ENCODE measurements around the gene PAM16. TPM values are rescaled to one million over a fixed set of nuclear protein-coding genes. Genes with fewer than 3 reads are reported as not detected.

Gene PAM16
- total and polyA plus RNA-seq, 8 donors, result 4.7 to 218 (median 52.1) TPM

- Histone ChIP-seq H3K27ac (peak overlapping the region; percentile 3 to 93 (median 91)), H3K27me3 (peaks cover 0 to 21% (median 13%) of the 10 kb centered on the region in 3 donors), H3K4me3 (no peak overlapping the region), H3K36me3 (no peaks in the 10 kb centered on the region), H3K4me1 (peaks cover 74 to 91% (median 83%) of the 10 kb centered on the region in 4 donors), H3K9me3 (no peaks in the 10 kb centered on the region)
- 58 to 71% (median 63%) methylated on average over 23 to 37 of the region's 37 CpGs for WGBS, 5 donors
- intact Hi-C loops (cut with DNase I; ENCODE audit: low total_unique reads), result no loop called here
- peak; percentile 46 to 66 for DNase-seq
- TF ChIP-seq CTCF (IDR thresholded peaks at IDR 0.05), result no peak
- TF ChIP-seq POLR2A (IDR thresholded peaks at IDR 0.05), result no peak
- TF ChIP-seq POLR2AphosphoS5 (IDR thresholded peaks at IDR 0.05), result no peak
- no peak for TF ChIP-seq EP300 (IDR thresholded peaks at IDR 0.05)
These were observed 31.4 kb downstream of the PAM16 start for GRCh38 chr16:4319454-4320421.

GRCh38 chr16:4318967-4319366, 32.2 kb downstream of the PAM16 start:
- no peak for DNase-seq
- intact Hi-C loops (cut with DNase I; ENCODE audit: low total_unique reads), result no loop called here
- H3K4me1 ChIP-seq, result peaks cover 74 to 91% (median 83%) of the 10 kb centered on the region in 4 donors
- H3K27ac ChIP-seq, result peak overlapping the region in 4 of 5 donors; percentile 87 to 93 (median 92)
- H3K27me3 ChIP-seq, result peaks cover 0 to 29% (median 14%) of the 10 kb centered on the region in 3 donors
- 64 to 87% (median 78%) methylated on average over 3 to 5 of the region's 5 CpGs for WGBS, 5 donors
- no peaks in the 10 kb centered on the region for H3K36me3 ChIP-seq
- H3K9me3 ChIP-seq, result no peaks in the 10 kb centered on the region
- no peak overlapping the region for H3K4me3 ChIP-seq
- TF ChIP-seq EP300 (IDR thresholded peaks at IDR 0.05) (no peak), CTCF (IDR thresholded peaks at IDR 0.05) (no peak), POLR2A (IDR thresholded peaks at IDR 0.05) (no peak), POLR2AphosphoS5 (IDR thresholded peaks at IDR 0.05) (no peak)

GRCh38 chr16:4318451-4318910, 32.6 kb downstream of the PAM16 start:
- peak in 1 of 2 donors; percentile 37 for DNase-seq
- WGBS, 5 donors, result 60 to 74% (median 65%) methylated on average over 12 to 13 of the region's 13 CpGs
- H3K9me3 ChIP-seq, result no peaks in the 10 kb centered on the region
- peak overlapping the region in 4 of 5 donors; percentile 87 to 93 (median 92) for H3K27ac ChIP-seq
- H3K4me3 ChIP-seq, result no peak overlapping the region
- H3K36me3 ChIP-seq, result no peaks in the 10 kb centered on the region
- H3K27me3 ChIP-seq, result peaks cover 0 to 34% (median 14%) of the 10 kb centered on the region in 3 donors
- H3K4me1 ChIP-seq, result peaks cover 74 to 91% (median 83%) of the 10 kb centered on the region in 4 donors
- intact Hi-C loops (cut with DNase I; ENCODE audit: low total_unique reads), result no loop called here
- TF ChIP-seq POLR2A (IDR thresholded peaks at IDR 0.05) (no peak), CTCF (IDR thresholded peaks at IDR 0.05) (no peak), EP300 (IDR thresholded peaks at IDR 0.05) (no peak), POLR2AphosphoS5 (IDR thresholded peaks at IDR 0.05) (no peak)

GRCh38 chr16:4317532-4318450, 33.3 kb downstream of the PAM16 start:
- TF ChIP-seq POLR2AphosphoS5 (IDR thresholded peaks at IDR 0.05), result no peak
- TF ChIP-seq CTCF (IDR thresholded peaks at IDR 0.05), result no peak
- TF ChIP-seq POLR2A (IDR thresholded peaks at IDR 0.05), result no peak
- TF ChIP-seq EP300 (IDR thresholded peaks at IDR 0.05), result no peak
- 43 to 57% (median 48%) methylated on average over 8 to 12 of the region's 12 CpGs for WGBS, 5 donors
- intact Hi-C loops (cut with DNase I; ENCODE audit: low total_unique reads), result no loop called here
- peak overlapping the region; percentile 66 to 93 (median 91) for H3K27ac ChIP-seq
- H3K9me3 ChIP-seq, result no peaks in the 10 kb centered on the region
- H3K4me1 ChIP-seq, result peaks cover 68 to 87% (median 78%) of the 10 kb centered on the region in 4 donors
- DNase-seq, result peak in 1 of 2 donors; percentile 58
- H3K27me3 ChIP-seq, result peaks cover 0 to 35% (median 14%) of the 10 kb centered on the region in 3 donors
- H3K4me3 ChIP-seq, result peak overlapping the region; percentile 63 to 71 (median 71)
- no peaks in the 10 kb centered on the region for H3K36me3 ChIP-seq
